NT2/D1 (cell line): ENCODE data around the gene CFAP73.

Experiments
- SUZ12 ChIP-seq: IDR thresholded peaks from 2 replicates; pipeline ENCODE4 v1.6.1; 2011; ENCODE audit not compliant: insufficient read length, insufficient read depth; ENCODE audit errors: extremely low read depth
- YY1 ChIP-seq: IDR thresholded peaks from 2 replicates; pipeline ENCODE4 v1.6.1; 2011; ENCODE audit not compliant: insufficient read length, insufficient read depth

DNA sequence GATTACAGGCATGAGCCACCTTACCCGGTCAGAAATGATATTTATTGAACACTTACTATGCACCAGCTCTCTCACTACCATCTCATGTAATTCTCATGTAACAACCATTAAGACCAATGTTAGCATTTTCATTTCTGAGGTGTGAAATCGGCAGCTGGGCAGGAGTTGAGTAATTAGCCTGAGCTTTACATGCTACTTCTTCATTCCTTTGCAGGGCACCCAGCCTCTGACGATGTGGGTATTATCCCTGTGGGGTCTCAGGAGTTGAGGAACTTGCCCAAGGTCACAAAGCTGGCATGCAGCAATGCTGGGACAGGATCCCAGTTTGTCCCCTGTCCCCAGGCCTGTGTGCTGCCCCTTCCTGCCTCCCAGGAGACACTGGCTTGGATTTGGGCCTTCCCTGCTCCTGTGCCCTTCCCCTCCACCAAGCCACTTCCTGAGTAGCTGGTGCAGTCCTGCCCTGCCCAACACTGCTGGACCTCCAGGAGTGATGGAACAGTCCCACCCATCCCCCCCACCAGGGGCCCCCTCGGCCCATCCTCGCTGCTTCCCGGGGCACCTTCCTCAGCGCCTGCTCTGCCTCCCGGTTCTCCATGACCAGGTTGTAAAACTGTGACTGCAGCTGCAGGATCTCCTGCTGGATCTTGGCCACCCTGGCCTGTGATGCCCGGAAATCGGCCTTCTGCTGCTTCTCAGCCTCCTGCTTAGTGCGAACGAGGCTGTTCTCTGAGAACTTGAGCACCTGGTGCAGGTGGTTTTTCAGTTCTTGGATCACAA lies 50.7 kb downstream of the CFAP73 start:
- TF ChIP-seq YY1 = no peak
- no peak for TF ChIP-seq SUZ12
